ENCODE results near the gene MGAT3. TPM values are rescaled to one million over a fixed set of nuclear protein-coding genes. Genes with fewer than 3 reads are reported as not detected.
A peak's percentile ranks its signal among the peaks of the same experiment; 100 is the strongest.

Gene MGAT3, protein sequence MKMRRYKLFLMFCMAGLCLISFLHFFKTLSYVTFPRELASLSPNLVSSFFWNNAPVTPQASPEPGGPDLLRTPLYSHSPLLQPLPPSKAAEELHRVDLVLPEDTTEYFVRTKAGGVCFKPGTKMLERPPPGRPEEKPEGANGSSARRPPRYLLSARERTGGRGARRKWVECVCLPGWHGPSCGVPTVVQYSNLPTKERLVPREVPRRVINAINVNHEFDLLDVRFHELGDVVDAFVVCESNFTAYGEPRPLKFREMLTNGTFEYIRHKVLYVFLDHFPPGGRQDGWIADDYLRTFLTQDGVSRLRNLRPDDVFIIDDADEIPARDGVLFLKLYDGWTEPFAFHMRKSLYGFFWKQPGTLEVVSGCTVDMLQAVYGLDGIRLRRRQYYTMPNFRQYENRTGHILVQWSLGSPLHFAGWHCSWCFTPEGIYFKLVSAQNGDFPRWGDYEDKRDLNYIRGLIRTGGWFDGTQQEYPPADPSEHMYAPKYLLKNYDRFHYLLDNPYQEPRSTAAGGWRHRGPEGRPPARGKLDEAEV
- total RNA-seq (5.4 TPM), polyA plus RNA-seq (ENCODE audit: insufficient read depth, low read depth, low replicate concordance) (2.7 TPM)
- long read RNA-seq, donor 1, full-length matches to known transcripts: 7 of 7 reads
- long read RNA-seq, donor 1, partial matches to known transcripts: 0 of 7 reads
- long read RNA-seq, donor 1, other reads (novel, unspliced or antisense): 0 of 7 reads
- long read RNA-seq, donor 2, full-length matches to known transcripts: 4 of 28 reads
- long read RNA-seq, donor 2, partial matches to known transcripts: 24 of 28 reads
- long read RNA-seq, donor 2, other reads (novel, unspliced or antisense): 0 of 28 reads
- long read RNA-seq, donor 3, full-length matches to known transcripts: 1 of 1 reads
- long read RNA-seq, donor 3, partial matches to known transcripts: 0 of 1 reads
- long read RNA-seq, donor 3, other reads (novel, unspliced or antisense): 0 of 1 reads
- long read RNA-seq, donor 4, full-length matches to known transcripts: 2 of 2 reads
- long read RNA-seq, donor 4, partial matches to known transcripts: 0 of 2 reads
- long read RNA-seq, donor 4, other reads (novel, unspliced or antisense): 0 of 2 reads
- long read RNA-seq, donor 5, full-length matches to known transcripts: 1 of 1 reads
- long read RNA-seq, donor 5, partial matches to known transcripts: 0 of 1 reads
- long read RNA-seq, donor 5, other reads (novel, unspliced or antisense): 0 of 1 reads
- long read RNA-seq, donor 6: 0 reads
- long read RNA-seq, donor 7, partial matches to known transcripts: 0 of 7 reads
- long read RNA-seq, donor 7, other reads (novel, unspliced or antisense): 7 of 7 reads
- long read RNA-seq, donor 8, full-length matches to known transcripts: 2 of 2 reads
- long read RNA-seq, donor 8, partial matches to known transcripts: 0 of 2 reads
- long read RNA-seq, donor 8, other reads (novel, unspliced or antisense): 0 of 2 reads
- long read RNA-seq, donor 9, full-length matches to known transcripts: 1 of 1 reads
- long read RNA-seq, donor 9, partial matches to known transcripts: 0 of 1 reads
- long read RNA-seq, donor 9, other reads (novel, unspliced or antisense): 0 of 1 reads
- long read RNA-seq, donor 10, full-length matches to known transcripts: 7 of 7 reads
- long read RNA-seq, donor 10, partial matches to known transcripts: 0 of 7 reads
- long read RNA-seq, donor 10, other reads (novel, unspliced or antisense): 0 of 7 reads

DNA sequence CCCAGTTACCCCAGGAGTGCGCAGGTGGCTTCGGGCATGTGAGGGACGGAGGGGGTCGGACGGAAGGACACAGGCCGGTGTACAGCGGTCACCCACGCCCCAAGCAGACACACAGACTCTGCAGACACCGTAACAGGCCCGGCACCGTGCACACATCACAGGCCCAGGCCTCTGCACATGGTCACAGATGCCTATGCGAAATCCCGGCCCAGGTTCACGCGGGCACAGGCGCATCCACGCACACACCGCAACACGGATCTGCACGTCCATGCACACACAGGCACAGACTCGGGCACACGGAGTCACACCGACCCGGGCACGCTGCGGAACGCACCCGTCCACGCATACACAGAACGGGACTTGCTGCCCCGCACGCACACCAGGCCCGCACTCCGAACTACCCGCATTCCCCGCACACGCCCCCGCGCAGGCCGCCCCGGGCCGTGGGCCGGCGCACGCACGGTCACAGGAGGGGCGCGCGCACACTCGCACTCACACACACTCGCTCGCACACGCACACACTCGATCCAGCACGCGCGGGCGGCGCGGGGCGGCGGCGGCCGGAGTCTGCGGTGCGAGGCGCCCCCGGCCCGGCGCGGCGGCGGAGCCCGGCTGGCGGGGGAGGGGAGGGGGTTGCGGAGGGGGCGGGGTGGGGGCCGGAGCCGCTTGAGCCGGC lies at the start of gene MGAT3:
TSS of gene MGAT3 (plus strand) at position 491 of the 676 bp plus-strand sequence. CDS start 30,336 bp downstream, outside the sequence.
- intact Hi-C loops (cut with DNase I): no loop called here
- peak in 2 of 5 donors; percentile 64 to 75 for DNase-seq
- H3K27me3 ChIP-seq (ENCODE audit: control insufficient read depth, insufficient read depth, low read length): no peaks in the 10 kb centered on the region
- no peak within 1 kb of the TSS for H3K9ac ChIP-seq (ENCODE audit: low read length in 3 of 3)
- no peaks in the 10 kb centered on the region for H3K36me3 ChIP-seq (ENCODE audit: control insufficient read depth in 2 of 3, insufficient read depth in 3 of 3, low read length in 3 of 3)
- H3K4me3 ChIP-seq (ENCODE audit: low read length in 3 of 3): peak within 1 kb of the TSS in 1 of 3 donors; percentile 16
- H3K4me1 ChIP-seq (ENCODE audit: control insufficient read depth in 2 of 3, insufficient read depth in 2 of 3, low read depth in 1 of 3, low read length in 3 of 3): no peaks in the 10 kb centered on the region
- no peak within 1 kb of the TSS for H3K27ac ChIP-seq (ENCODE audit: low read depth in 2 of 2, low read length in 2 of 2)
- TF ChIP-seq, protein P1, sequence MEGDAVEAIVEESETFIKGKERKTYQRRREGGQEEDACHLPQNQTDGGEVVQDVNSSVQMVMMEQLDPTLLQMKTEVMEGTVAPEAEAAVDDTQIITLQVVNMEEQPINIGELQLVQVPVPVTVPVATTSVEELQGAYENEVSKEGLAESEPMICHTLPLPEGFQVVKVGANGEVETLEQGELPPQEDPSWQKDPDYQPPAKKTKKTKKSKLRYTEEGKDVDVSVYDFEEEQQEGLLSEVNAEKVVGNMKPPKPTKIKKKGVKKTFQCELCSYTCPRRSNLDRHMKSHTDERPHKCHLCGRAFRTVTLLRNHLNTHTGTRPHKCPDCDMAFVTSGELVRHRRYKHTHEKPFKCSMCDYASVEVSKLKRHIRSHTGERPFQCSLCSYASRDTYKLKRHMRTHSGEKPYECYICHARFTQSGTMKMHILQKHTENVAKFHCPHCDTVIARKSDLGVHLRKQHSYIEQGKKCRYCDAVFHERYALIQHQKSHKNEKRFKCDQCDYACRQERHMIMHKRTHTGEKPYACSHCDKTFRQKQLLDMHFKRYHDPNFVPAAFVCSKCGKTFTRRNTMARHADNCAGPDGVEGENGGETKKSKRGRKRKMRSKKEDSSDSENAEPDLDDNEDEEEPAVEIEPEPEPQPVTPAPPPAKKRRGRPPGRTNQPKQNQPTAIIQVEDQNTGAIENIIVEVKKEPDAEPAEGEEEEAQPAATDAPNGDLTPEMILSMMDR (IDR thresholded peaks at IDR 0.05; ENCODE audit: borderline replicate concordance, extremely low read depth, insufficient read depth): no peak
- no peak for FAIRE-seq
- no peaks in the 10 kb centered on the region for H3K9me3 ChIP-seq (ENCODE audit: control insufficient read depth in 2 of 3, insufficient read depth in 1 of 3, low read length in 3 of 3)

DNA sequence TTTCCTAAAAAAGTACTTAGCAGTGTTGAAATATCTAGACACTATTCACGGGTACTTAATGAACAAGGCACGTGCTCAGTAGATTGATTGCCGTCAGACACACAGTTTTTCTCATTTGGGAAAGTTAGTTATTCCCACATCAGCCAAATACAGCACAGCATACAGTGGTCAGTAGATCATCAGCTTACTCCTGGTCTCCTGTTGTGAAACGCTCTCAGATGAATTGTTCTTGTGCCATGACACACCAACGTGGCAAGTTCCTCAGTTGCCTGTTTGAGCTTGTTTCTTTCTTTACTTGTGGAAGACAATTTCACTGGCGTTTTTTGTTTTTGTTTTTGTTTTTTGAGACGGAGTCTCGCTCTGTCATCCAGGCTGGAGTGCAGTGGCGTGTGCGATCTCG lies 48.6 kb upstream of the MGAT3 start:
- FAIRE-seq (no peak), DNase-seq (no peak)
- TF ChIP-seq, protein P1 (IDR thresholded peaks at IDR 0.05; ENCODE audit: borderline replicate concordance, extremely low read depth, insufficient read depth): no peak
- Histone ChIP-seq H3K27ac (ENCODE audit: low read depth in 2 of 2, low read length in 2 of 2) (no peak overlapping the region), H3K27me3 (ENCODE audit: control insufficient read depth, insufficient read depth, low read length) (no peaks in the 10 kb centered on the region), H3K4me3 (ENCODE audit: low read length in 3 of 3) (no peak overlapping the region), H3K9me3 (ENCODE audit: control insufficient read depth in 2 of 3, insufficient read depth in 1 of 3, low read length in 3 of 3) (no peaks in the 10 kb centered on the region), H3K36me3 (ENCODE audit: control insufficient read depth in 2 of 3, insufficient read depth in 3 of 3, low read length in 3 of 3) (no peaks in the 10 kb centered on the region), H3K4me1 (ENCODE audit: control insufficient read depth in 2 of 3, insufficient read depth in 2 of 3, low read depth in 1 of 3, low read length in 3 of 3) (peaks cover 0 to 3% (median 3%) of the 10 kb centered on the region in 3 donors), H3K9ac (ENCODE audit: low read length in 3 of 3) (no peak overlapping the region)
- intact Hi-C loops (cut with DNase I): loop anchor here (10.0 kb wide), 1 partner anchor 107 kb away; no protein-coding TSS in a partner anchor

Data from kidney (tissue), 22 donors.